NCI-H1092 (cell line): ENCODE results near the gene TMPRSS3.

ENCODE experiments used
- DNase-seq: peaks from one replicate; lab custom pipeline; 2025; lab: John Stamatoyannopoulos, UW

The TMPRSS3 gene

DNA sequence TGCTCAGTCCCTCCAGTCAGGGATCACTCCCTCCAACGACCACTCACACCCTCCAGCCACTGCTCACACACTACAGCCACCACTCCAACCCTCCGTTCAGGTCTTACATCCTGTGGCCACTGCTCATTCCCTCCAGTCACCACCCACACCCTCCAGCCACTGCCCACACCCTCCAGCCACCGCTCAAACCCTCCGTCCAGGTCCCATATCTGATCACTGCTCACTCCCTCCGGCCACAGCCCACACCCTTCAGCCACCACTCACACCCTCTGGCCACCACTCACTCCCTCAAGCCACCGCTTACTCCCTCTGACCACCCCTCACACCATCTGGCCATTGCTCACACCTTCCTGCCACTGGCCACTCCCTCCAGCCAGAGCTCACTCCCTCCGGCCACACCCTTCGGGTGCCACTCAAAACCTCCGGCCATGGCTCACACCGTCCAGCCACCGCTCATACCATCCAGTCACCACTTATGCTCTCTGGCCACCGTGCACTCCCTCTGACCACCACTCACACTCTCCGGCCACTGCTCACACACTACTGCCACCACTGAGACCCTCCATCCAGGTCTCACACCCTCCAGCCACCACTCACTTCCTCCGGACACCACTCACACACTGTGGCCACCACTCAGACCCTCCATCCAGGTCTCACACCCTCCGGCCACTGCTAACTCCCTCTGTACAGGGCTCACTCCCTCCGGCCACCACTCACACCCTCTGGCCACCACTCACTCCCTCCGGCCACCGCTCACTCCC lies 24.8 kb downstream of the TMPRSS3 start:
- DNase-seq, result no peak

DNA sequence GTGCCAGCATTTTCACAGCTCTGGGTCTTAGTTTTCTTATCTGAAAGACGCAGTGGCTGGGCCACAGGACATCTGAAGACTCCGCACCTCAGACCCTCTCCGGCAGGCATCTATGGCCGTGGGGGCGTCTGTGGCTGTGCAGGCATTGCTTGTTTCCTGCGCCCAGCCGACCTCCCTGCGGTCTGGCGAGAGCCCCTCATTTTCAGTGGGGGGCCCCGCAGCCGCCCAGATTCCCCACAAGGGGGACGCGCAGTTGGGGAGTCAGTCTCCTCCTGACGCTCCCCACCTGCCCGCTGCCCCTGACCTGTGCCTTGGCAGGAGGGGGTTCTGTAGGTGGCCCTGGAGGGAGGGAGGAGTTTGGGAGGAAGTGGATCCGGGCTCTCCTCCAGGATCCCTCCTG lies 26.0 kb downstream of the TMPRSS3 start:
- DNase-seq, result no peak

DNA sequence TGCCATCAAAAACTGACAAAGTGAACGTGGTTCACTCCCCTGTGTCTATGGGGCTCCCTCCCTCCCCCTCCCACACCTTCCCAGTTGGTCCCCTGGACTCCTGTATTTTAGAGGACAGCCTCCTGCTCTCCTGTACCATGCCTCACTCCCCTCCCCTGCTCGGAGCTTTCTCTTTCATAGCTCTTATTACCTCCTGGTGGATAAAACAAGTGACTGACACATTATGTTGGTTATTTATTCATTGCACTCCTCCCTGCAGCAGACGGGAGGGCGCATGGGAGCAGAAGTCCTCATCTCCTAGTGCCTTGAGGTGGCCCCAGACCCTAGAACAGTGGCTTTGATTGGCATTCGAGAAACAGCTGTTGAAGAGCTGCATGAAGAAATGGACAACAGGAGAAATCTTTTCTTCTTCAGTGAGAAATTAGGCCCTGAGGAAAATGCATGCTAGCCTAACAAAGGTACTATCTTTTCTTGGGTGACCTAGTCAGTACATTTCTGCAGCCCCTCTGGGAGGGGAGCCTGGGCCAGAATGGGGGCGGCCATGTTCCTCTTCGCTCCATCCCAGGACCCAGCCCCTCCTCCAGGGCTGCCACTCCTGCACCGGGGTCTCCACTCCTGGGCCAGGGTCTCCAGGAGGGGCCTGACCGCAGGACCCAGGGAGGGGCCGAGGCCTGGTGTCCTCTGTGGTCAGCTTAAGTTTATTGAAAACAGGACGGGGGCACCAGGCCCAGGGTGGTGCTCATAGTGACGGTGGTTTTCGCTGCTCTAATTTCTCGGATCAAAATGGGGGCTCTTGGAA lies 28.3 kb downstream of the TMPRSS3 start:
- no peak for DNase-seq

DNA sequence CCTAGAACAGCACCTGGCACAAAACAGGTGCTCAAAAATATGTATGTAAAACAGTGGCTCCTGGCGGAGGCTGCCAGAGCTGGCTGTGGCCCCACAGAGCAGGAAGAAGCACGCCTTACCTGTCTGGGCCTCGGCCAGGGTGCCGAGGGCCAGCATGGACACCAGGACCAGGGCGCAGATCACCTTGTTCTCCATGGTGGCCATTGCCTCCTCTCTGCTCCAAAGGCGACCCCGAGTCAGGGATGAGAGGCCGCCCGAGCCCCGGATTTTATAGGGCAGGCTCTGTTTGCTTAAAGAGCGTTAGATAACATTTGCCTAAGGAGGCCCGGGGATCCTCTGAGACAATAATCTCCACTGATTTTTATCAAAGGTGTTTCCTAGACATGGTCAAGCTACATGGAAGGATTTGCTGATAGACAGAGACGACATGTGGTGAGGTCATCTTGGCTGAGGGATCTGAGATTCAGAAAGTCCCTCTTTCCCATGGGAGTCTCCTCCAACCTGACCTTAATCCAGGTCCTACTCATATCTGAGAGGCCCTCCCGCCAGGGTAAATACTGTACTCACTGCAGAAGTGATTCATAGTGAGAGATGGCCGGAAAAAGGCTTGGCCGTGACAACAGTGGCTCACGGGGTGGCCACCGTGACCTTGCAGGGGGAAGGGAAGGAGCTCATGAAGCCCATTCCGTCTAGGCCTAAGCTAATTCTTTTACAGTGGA lies 29.4 kb downstream of the TMPRSS3 start, which contains the start of gene TFF1:
TFF1 (minus strand) TSS at position 244 of the 719 bp plus-strand sequence; CDS start at position 204, 40 bp downstream.
- DNase-seq, result no peak

DNA sequence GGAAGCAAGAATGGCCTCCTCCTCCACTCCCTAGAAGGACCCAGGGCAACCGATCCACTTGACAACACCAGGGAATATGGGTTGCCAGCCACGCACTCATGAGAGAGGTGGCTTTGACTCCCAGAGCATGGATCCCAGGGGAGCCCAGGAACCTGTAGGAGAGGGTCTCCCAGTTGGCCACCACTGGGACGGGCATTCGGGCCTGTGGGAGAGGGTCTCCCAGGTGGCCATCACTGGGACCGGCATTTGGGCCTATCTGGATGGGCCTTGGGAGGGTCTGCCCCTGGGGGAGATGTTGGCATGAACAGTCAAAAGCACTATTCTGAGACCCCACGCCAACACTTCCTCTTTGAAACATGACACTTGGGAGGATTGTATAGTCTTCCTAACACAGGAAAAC lies 30.1 kb downstream of the TMPRSS3 start:
- DNase-seq, result no peak

DNA sequence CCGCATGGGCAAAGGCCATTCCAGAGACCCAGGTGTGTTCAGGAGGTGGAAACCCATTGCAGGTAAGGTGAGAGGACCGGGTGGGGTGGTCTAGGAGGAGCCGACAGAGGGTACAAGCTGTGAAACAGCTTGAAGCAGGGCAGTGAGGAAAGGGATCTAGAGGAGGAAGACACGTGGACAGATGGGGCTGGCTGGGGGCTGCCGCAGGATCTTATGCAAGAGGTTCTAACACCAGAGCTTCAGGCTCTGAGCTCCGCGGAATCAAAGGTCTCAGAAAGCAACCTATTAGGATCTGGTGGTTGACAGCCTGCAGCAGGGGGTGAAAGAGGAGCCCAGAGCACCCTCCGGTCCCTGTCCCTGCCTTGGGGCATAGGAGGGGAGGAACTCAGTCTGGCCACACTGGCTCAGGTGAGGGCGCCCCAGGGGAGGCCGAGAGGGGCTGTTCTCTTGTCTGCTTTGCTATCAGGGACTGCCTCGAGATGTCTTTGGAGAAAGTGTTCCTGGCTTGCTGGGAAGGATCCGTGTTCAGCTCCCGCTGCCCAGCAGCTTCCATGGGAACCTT lies 31.5 kb downstream of the TMPRSS3 start:
- no peak for DNase-seq

DNA sequence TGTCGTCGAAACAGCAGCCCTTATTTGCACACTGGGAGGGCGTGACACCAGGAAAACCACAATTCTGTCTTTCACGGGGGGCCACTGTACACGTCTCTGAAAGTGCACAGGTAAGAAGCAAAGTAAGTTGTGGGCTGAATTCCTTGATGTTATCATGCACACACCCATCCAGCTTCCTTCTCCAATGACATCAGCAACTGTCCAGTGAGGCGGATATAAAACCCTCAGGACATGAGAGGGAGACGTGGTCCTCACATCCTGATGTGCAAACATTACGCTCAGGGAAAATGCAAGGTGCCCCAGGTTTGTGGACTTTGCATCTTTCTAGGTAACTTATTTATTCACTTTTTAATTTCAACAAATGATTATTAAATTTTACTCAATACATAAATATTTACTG lies 32.5 kb downstream of the TMPRSS3 start:
- no peak for DNase-seq

DNA sequence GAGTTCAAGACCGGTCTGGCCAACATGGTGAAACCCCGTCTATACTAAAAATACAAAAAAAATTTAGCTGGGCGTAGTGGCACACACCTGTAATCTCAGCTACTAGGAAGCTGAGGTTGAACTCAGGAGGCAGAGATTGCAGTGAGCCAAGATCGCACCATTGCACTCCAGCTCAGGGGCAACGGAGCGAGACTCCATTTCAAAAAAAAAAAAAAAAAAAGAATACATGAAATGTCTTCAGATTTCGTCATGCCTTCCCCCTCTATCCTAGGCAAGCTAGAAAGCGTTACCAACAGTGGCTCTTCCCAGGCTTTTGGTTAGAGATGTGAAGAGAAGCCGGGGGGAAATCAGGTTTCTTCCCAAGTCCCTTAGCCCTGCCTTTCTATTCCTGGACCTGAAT lies 33.2 kb downstream of the TMPRSS3 start:
- no peak for DNase-seq

DNA sequence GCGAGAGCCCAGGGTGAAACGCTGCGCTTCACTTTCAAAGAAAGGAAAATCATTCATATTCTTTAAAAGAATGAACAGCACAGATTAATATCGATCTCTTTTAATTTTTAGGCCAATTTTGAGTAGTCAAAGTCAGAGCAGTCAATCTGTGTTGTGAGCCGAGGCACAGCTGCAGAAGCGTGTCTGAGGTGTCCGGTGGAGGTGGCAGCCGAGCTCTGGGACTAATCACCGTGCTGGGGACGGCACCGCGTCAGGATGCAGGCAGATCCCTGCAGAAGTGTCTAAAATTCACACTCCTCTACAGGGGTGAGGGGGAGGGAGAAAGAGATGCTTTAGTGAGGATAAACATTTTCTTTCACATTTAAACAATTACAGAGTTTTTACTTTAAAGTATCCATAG lies 33.7 kb downstream of the TMPRSS3 start:
- no peak for DNase-seq

DNA sequence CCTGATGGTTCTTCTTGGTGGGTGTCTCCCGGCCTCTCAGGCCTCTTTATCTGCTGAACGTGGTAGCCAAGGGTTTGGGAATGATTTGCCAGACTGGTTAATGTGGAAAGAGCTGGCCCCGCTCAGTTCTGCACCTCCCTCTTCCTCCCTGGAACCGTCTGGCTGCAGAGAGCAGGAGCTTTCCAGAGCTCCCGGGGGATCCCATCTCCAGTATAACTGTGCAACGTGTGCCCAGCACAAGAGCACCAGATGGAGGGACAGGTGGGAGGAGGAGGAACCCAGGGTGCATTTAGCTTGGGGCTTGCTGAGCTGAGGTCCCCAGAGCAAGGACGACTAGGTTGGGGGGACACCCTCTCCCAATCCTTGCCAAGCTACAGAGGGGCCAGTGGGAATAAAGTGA lies 34.6 kb downstream of the TMPRSS3 start:
- DNase-seq, result peak; percentile 17

DNA sequence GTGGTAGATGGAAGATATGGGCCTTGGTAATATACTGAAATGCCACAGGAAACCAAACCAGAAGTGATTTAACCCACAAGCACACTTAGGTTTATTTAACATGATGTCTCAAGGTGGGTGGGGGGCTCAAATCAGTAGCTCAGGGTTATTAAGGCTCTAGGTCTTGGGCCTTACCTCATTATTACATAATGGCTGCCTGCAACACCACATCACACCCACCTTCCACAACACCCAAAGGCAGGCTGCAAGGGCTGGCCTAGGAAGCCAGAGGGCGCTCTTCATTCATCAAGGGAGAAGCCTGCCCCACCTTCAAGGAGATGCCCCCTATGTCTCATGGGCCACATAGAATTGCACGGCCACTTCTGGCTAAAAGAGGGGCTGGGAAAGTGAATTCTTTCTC lies 35.5 kb downstream of the TMPRSS3 start:
- DNase-seq, result no peak

DNA sequence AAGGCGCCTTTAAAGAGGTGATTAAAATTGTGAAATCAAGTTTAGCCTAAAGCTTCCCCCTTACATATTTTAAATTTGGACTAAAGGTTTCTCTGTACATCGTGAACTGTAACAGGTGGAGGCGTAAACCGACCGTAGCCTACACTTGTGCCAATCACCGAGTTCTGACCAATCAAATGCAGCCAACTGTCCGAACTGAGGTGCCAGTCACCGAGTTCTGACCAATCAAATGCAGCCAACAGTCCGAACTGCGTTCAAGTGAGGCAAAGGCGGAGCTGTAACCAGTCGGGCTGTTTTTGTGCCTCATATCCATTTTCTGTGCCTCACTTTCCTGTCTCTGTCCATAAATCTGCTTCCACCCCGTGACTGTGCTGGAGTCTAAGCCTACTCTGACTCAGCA lies 36.9 kb downstream of the TMPRSS3 start:
- no peak for DNase-seq

DNA sequence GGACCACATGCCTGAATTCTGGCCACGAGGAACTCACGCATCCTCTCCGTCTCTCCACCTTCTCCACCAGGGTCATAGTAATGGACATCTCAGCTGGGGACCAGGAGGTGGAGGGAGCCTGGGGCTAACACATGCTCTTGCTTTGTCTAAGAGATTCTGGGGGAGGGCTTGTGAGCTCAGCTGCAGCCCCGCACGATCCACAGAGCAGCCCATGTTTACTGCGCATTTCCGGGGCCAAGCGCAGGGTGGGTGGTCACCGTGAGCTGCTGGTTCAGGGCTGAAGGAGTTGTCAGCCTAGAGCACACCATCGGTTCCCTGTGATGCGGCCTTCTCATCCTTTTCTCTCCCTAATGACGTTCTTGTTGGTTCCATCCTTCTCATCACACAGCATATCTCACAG lies 37.6 kb downstream of the TMPRSS3 start:
- no peak for DNase-seq

DNA sequence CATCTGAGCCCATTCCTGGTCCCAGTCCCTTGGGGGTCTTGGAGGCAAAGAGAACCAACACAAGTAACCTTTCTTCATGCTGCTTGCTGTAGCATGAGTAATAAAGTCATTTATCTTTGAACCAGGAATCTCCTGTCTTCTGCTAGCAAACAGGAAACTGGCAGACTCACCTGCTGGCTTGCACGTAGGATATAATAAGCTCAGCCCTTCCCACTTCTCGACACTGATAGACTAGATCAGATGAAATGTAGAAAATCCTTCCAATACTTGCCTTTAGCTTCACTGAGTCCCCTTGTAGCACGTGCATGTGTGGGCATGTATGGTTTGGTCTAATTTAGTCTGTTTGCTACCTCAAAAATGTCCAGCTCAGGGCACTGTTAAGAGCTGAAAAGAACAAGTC lies 38.5 kb downstream of the TMPRSS3 start:
- no peak for DNase-seq

DNA sequence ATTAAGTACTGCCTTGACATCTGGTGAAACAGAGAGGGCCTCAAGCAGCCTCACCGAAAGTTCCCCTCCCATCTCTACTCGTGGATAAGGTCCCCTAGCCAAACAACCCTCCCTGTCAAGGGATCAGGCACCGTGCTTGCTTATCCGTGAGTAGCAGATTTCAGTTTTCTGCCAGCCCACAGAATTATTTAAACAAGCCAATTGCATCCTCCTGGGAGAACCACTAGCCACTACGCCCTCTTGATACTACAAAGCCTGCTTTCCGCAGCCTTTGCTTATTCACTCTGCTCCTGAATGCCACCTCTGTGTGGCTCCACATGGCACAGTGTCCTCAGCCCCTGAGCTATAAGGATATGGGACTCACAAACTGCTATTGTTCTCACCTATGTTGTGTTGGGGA lies 39.2 kb downstream of the TMPRSS3 start:
- no peak for DNase-seq

DNA sequence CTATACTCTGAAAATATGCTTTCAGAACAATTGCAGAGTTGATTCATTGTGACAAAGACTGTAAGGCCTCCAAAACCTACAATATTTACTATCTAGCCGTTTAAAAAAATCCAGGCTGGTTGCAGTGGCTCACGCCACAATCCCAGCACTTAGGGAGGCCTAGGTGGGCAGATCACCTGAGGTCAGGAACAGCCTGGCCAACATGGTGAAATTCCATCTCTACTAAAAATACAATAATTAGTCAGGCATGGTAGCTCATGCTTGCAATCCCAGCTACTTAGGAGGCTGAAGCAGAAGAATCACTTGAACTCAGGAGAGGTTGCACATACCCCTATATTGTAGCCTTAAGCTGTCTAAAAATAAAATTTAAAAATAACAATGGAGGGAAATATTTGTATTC lies 39.8 kb downstream of the TMPRSS3 start:
- DNase-seq, result no peak

DNA sequence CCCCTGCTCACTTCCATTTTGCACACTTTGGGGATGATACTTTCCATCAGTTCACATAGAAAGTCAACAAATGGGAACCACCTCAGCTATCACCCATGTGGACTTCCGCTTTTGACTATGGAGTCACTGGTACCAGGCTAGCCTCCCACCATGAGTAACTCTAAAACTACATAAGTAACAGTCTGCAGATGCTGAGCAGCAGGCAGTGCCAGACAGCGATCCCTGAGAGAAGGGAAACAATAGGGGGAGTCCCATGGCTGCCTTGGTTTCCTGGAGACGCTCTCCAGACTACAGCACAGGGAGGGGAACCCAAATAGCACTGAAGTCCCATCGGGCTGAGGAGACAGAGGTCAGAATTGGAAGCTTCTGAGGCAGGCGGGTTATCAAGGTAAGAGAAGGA lies 42.2 kb downstream of the TMPRSS3 start:
- DNase-seq, result no peak

DNA sequence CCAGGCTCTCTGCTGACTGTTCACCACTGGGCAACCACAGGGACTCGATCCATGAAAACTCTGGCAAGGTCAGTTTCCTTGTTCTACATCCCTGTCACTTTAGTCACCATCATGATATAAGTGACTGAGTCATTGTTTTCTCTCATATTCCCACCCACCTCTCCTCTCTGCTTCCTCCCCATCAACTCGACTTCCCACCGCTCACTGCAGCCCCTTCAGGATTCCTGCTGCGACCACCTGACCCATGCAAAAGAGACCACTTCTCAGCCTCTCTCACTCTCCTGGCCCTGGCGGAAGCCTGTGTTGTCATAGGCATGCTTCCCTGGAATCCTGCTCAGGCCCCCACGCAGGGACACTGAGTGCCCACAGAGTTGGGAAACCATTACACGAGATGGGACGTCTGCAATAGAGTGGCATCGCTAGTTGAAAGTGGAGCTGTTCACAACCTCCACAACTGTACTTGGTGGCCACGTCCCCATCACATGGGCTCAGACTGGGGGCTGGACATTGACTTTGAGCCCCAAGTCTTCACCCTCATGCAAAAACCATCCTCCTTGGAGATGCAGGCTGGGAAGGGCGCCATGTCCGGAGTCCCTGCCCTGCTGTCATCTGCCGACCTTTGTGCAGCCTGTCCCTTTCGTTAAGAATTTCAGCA lies 43.3 kb downstream of the TMPRSS3 start:
- DNase-seq, result no peak

DNA sequence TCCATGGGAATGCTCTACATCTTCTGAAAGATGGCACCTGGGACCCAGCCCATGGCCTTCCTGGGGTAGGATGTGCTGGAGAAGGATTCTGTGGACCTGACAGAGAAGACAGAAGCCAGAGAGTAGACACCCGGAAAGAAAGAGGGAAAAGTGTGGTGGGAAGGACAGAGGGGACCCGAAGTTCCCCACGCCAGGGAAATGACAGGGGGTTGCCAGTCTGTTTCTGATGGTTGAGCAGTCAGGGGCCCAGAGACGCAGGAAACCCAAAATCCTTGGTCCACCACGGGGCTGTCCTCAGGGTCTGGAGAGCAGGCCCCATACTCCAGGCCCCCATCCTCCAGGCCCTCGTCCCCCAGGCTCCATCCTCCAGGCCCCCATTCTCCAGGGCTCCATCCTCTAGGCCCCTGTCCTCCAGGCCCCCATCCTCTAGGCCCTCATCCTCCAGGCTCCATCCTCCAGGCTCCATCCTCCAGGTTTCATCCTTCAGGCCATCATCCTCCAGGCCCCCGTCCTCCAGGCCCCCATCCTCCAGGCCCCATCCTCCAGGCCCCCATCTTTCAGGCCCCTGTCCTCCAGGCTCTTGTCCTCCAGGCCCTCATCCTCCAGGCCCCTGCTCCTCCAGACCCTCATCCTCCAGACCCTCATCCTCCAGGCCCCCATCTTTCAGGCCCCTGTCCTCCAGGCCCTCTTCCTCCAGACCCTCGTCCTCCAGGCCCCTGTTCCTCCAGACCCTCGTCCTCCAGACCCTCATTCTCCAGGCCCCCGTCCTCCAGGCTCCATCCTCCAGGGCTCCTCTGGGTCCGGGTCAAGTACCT lies 44.0 kb downstream of the TMPRSS3 start:
- no peak for DNase-seq

DNA sequence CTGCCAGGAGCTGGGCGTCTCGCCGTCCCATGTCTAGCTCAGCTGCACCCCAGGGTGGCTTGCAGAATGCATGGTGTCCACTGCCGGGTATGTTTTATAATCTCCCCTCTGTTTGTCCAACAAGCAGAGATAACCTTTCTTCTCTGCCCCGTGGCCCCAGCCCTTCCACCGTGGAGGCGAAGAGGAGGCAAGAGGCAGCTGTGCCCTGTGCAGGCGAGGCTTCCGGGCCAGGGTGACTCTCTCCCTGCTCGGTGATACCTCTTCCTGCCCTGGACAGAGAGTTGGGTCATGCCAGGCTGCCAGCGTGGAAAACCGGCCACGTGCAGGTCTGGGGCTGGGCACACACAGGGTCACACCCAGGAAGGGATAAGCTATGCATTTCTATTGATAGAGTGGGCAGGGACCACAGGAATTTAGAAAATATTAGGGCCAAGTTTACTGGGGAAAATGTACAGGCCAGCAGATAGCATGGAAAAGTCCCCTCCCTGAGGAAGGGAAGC lies 44.9 kb downstream of the TMPRSS3 start, which contains the start of gene TFF2:
TFF2 (minus strand) TSS at position 68 of the 500 bp plus-strand sequence; CDS start at position 31, 37 bp downstream.
- no peak for DNase-seq
